NCI-H146 treated with DMSO at 0.1 percent for 48 hours (cell line): ENCODE measurements around the gene RFPL1.
"Not testable (repeated sequence)": the region's sequence is repeated elsewhere in the genome, so short reads cannot be mapped to it uniquely, and the experiment has no call there.

Source experiments
- DNase-seq: peaks from one replicate; lab custom pipeline; 2025; ENCODE audit not compliant: unreplicated experiment; lab: John Stamatoyannopoulos, UW

Gene RFPL1

DNA sequence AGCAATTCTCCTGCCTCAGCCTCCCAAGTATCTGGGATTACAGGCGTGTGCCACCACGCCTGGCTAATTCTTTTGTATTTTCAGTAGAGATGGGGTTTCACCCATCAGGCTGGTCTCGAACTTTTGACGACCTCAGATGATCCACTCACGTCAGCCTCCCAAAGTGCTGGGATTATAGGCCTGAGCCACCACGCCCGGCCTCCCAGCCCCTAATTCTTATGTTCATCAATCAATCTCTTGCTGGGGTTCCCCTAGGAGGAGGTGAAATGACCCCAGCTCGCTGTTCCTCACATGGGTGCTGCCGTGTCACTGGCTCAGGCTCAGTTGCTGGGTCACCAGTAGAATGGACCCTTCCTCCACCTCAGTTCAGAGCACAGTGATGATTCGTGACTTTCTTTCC lies at the start of gene RFPL1:
RFPL1 (plus strand) TSS at position 301 of the 400 bp plus-strand sequence.
- DNase-seq = not testable (repeated sequence)

DNA sequence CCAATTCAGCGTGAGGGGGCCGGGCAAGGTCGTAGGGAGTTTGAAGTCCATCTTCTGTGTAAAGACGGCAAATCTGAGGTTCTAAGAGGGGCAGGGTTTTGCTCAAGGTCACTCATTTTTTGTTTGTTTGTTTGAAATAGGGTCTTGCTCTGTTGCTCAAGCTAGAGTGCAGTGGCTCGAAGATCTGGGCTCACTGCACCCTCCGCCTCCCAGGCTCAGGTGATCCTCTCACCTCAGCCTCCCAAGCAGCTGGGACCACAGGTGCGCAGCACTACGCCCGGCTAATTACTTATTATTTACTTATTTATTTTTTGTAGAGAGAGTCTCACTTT lies 49.7 kb upstream of the RFPL1 start:
- no peak for DNase-seq

DNA sequence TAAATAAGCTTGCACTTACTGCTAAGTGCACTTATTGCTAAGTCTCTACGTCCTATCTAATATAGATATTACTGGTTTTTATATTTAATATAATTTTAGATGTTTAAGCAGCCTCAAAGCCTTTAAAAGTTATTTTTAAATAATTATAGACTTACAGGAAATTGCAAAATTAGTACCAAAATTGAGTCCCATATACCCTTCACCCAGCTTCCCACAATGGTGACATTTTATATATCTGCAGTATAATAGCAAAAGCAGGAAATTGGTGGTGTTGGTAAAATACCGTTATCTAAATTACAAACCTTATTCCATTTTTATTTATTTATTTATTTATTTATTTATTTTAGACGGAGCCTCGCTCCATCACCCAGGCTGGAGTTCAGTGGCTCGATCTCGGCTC lies 48.1 kb upstream of the RFPL1 start:
- DNase-seq = no peak

DNA sequence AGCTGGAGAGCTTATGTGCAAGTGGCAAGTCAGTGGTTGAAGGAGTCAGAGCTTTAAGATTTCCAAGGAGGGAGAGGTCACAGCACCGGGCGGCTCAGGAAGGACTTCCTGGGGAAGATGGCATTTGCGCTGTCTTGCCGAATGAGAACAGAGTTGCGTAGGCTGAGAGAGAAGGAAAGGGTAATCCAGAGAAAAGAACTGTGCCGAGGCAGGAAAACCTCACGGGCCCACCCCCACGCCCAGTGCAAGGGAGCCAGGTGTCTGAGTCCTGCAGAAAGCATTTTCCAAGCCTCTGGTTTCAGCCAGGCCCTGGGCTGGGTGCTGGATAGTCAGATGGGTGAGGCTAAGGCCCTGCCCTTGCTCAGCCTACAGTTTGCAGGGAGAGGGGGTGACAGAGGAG lies 46.8 kb upstream of the RFPL1 start:
- DNase-seq = no peak

DNA sequence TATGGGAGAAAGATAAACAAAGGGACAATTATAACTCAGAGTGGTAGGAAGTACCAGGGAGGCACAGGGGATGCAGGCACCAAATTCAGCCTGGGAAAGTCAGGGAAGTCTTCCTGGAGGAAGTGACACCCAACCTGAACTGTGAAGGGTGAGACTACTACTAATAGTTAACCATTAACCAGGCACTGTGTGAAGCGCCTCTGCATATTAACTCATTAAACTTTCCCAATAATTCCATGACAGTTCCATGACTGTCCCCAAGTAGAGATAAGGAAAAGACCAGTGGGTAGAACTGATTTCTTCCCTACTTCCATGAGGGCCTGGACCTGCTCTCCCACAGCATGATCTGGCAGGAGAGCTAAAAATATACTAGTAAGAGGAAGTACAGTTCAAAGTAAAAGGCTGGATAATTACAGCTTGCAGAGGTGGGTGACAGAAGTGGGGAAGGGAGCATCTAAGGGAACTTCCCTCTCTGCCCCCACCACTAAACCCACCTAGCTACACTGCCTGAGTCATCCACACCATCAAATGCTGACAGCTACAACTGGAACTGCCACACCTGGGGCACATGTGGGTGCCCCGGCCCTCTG lies 45.3 kb upstream of the RFPL1 start:
- DNase-seq = no peak

DNA sequence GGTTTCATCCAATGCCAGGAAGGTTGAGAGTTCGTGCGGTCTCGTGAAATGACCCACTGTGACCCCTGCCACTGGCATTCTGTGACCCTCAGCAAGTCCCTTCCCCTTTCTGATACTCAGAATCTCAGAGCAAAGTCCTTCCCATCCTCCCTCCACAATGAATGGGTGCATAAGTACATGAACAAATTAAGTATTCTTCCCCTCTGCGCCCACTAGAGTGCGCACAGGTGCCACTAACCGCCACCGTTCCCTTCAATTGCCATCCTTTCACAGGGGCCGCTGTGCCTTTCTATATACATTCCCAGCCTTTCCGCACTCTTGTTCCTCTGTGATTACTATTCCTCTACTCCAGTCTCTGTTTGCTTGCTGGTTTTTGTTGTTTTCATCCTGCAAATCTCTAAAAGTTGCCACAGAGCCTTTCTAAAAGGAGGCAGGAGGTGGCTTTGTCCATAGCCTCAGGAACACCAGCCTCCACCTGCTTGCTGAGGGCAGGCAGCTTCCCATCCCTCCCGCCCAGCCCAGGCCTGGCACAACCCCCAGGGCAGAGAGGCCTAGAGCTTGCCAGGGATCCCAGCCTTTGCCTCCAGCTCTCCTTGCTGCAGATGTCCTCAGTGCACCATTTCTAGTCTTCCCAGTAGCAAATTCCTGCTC lies 43.3 kb upstream of the RFPL1 start:
- DNase-seq = peak; percentile 55

DNA sequence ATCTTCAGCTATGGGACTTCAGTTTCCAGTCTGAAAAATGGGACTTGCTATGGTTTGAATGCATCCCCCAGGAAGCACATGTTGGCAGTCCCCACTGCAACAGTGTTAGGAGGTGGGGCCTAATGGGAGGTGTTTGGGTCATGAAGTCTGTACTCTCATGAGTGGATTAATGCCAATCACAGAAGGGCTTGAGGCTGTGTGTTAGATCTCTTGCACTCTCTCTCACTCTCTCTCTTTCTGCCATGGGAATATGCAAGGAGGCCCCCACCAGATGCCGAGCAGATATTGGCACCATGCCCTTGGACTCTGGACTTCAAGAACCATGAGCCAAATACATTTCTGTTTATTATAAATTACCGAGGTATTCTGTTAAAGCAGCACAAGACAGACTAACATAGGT lies 42.3 kb upstream of the RFPL1 start:
- DNase-seq = no peak

DNA sequence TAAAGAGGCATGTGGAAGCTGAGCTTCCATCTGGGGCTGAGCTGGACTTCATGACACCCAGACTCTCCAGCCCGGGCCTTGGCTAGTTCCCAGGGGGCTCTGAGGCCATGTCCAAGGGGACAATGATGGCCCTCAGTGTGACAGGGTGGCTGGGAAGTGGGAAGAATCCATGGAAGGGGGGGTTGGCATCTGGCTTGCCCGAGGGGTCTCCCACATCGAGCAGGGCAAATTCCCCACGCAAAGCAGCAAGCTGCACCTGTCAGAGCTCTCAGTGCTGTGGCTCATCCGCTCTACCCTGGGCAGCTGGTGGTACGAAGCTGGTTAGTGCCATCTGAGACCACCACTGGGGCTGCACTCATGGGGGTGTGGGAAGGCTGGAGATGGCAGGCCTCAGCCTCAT lies 40.6 kb upstream of the RFPL1 start:
- no peak for DNase-seq

DNA sequence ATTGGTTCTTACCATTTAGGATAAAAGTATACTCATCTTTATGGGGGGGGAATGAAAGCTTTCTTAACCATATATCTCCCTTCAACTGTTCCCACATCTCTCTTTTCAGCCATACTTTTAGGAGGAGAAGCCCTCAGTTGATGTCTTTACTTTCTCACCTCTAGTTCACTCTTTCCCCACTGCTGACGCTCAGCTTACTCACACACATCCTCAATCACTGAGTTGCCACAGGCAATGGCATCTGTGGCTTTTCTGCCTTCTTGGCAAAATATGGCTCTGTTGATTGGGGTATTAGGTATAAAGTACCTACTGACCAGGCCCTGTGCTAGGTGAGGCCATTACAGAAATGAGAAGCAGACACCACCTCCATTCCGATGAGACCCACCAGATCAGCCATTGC lies 37.8 kb upstream of the RFPL1 start:
- no peak for DNase-seq

DNA sequence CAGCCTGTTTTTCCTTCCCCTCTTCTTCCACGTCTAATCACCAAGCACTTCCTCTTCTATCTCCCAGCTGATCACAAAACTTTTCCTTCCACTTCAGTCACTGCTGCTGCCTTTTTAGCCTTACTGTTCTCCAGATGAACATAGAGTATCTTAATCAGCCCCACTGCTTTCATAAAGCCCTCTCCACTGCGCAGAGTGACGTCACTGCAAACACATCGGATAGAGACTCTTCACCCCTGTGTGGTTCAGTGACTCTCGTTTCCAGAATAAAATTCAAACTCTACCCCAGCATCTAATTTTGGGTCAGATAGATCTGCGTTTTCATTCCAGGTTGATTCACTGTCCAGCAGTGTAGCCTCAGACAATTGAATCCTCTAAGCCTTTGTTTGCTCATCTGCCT lies 36.8 kb upstream of the RFPL1 start:
- not testable (repeated sequence) for DNase-seq

DNA sequence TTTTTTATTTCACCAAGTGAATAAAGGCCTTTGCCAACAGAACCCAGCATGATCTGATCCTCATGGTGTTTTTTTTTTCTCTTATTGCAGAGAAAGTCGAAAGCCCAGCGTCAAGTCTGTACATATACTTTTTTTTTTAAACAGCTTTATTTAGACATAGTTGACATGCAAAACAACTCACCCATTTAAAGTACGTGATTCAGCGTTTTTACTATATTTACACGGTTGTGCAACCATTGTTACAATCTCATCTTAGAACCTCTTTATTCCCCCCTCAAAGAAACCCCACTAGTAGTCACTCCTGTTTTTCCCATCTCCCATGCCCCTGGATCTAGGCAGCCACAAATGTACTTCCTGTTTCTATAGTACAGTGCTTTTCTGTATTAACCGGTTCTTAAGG lies 29.4 kb upstream of the RFPL1 start:
- no peak for DNase-seq

DNA sequence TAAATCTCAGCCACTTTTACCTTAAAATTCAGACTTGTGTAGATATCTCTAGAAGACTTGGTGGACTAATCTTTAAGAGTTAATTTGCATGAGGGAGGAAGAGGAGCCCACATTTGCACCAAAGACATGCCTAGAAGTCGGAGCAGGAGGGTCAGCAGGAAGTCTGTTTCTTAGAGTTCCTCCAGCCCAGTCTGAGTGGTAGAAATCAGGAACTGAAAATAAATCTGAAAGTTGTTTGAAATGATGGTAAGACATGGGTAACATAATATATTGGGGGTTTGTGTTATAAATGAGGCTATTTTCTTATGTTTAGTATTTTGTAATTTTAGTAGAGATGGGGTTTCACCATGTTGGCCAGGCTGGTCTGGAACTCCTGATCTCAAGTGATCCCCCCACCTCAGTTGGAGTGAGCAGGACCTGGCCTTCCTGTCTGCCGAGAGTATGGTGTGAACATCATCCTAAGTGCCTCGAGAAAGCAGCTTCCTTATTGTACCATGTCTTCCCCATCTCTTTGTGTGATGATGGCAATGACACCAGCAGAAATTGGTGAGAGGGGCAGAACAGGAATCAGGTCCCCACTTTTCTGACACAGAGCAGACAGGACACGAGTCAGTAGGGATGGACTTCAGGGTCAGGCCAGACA lies 26.7 kb upstream of the RFPL1 start:
- DNase-seq = not testable (repeated sequence)

DNA sequence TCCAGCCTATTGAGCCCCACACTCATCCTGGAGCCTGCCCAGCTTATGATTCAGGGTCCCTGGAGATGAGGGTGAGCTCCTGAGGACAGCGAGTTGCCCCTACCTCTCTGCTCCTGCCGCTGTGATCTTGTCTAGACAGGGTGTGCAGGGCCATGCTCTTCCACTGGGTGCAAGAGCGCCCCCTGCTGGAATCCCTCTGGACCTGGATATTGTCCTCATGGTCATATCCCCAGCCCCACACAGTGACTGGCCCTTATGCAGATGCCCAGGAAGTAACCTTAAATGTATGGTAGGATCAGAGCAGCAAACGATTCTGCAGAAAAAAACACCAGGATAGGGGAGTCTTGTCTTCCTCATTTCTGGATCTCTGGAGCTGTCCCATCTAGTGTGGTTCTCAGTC lies 25.6 kb upstream of the RFPL1 start:
- DNase-seq = not testable (repeated sequence)

DNA sequence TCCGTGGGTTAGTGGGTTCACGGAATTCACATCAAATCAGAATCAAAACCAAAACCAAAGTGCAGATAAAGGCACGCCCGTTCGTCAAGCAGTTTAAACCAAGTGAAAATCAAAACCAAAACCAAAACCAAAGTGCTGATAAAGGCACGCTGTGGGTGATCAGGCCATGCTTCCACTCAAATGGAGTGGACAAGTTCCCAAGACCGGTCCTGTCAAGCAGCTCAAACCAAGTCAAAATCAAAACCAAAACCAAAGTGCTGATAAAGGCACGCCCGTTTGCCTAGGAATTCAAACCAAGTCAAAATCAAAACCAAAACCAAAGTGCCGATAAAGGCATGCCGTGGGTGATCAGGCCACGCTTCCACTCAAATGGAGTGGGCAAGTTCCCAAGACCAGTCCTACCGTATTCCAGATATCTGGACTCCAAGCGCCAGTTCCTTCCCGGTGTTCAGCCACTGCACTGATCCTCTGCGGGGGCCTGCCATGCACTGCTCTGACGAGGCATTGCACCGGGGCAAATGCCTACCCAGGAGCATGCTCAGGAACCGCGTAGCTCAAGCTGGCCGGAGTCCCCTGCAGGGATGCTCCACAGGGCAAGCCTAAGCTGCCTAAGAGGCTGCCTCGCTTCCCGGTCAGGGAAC lies 23.3 kb upstream of the RFPL1 start:
- not testable (repeated sequence) for DNase-seq

DNA sequence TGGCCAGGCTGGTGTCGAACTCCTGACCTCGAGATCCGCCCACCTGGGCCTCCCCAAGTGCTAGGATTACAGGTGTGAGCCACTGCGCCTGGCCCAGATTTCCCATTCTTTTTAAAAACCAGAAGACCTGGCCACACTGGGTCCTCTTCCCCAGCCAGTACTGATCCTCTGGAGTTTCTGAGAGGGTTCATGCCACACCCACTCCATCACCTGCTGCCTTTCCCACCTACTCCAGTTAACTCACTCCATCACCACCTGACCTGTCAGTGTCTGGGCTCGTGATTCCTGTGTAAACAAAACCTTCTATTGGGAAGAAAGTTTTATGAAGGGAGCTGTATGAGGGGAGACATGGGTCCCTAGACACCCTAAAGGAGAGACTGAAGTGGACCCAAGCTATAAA lies 19.7 kb upstream of the RFPL1 start:
- DNase-seq = not testable (repeated sequence)

DNA sequence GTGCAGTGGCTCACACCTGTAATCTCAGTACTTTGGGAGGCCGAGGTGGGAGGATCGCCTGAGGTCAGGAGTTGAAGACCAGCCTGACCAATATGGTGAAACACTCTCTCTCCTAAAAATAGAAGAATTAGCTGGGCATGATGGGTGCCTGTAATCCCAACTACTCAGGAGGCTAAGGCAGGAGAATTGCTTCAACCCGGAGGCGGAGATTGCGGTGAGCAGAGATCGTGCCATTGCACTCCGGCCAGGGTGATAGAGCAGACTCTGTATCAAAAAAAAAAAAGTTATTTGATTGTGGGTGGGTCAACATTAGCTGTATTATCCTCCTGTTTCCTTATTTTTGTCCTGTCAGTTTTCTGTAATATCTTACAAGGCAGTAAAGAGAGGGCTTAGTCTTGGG lies 11.9 kb upstream of the RFPL1 start:
- no peak for DNase-seq

DNA sequence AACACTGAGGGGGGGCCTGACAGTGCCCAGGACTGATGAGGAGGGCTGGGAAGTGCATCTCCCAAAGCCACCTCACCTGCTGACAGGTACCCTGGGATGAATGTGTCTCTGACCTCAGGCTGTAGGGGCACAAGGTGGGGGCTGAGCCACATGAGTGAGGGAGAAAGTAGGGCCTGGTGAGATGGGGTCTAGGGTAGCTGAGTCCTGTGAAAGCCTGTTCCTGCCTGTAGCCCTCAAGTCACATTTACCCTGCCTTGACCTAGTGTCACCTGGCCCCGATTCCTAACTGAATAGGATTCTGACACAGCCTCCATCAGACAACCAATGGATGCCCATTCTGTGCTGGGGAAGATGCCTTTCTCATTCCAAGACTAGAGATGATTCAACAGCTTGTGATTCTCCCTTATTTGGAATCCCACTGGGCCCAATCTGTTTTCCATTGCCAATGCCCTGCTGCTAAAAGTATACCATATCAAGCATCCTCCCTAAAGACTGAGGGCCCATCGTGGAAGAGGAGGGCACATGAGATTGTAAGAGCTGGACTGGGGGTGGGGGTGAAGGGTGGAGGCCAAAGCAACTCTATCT lies 11.1 kb upstream of the RFPL1 start:
- DNase-seq = no peak

DNA sequence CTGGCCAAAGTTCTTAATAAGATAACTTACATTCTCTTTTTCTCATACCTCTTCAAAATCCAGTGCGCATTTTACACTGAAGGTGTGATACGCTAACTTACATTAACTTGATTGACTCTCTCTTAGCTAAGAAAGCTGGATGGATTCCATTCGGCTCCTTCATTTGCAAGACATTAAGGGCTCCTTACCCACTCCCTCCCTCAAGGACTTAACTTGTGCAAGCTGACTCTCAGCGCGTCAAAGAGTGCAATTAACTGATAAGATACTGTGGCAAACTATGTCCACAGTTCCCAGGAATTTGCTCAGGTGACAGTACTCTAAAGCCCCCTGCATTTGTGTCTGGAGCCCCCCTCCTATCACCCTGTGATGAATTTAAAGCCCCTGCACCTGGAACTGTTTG lies 6.4 kb upstream of the RFPL1 start:
- DNase-seq = no peak

DNA sequence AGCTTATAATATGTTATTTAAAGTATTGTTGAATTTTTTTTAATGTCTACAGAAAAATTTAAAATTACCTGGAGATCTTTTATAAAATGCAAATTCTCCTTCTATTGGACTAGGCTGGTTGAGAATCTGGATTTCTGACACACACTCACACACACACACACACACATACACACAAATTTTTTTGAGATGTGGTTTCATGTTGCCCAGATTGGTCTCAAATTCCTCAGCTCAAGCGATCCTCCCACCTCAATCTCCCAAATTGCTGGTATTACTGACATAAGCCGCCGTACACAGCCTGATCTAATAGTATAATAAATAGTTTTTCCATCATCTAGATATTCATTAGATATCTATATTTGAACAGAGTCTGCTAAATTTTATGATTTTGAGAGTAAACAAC lies 4.5 kb upstream of the RFPL1 start:
- no peak for DNase-seq

DNA sequence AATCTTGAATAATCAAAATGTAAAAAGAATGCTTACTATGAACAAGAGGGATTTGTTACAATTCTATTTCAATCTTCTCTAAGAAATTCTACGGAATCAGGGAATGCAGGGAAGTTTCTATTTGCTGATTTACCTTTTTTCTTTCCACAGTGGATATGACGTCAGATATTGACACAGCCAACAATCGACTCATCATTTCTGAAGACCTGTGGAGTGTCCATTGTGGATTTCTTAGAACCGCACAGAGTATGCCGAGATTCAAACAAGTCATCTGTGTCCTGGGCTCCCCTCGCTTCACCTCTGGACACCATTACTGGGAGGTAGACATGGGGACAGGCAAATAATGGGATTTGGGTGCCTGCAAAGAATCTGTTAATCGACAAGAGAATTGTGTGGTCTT lies 4.1 kb upstream of the RFPL1 start:
- no peak for DNase-seq

DNA sequence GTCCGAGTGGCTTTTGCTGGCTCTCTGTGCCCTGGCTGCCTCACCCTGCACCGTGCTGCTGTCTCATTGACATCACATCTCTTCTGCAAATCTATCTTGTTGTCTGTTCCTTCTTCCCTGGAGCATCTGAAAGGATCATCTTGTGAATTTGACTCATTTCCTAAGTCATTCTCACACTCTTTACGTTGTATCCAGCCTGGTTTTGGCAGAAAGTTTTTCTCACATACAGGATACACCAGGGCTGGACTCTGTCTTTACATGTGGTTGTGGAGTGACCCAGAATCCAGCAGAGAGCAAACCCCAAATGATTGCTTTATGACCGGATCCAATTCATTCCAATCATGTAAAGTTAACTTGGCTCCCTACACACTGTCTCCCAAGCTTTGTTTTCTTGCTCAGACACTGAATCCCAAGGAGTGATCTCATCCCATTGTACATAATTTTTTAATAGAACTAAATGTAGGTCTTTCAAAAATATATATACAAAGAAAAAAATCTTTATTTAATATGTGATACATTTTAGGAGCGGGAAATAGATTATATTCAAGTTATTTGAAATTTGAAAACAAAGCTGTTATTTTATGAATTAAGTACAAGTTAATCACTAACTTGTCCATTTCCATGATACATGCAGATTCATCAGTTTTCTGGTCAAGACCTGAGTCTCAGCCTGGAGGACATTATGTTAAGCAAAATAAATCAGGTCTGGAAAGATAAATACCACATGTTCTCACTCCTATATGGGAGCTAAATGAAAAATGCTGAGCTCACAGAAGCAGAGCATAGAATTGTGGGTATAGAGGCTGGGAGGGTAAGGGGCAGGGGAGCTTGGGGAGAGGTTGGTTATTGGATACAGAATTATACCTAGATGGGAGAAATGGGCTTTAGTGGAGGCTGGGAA lies 2.9 kb upstream of the RFPL1 start:
- DNase-seq = no peak
